Activated CD4-positive, alpha-beta T cell treated with anti-CD3 and anti-CD28 coated beads, Interleukin-2, amount 50 U/mL, for 16 hours (primary cell): ENCODE measurements around the gene ADAMTS17.

Experiments used
- DNase-seq: peaks from one replicate; pipeline ENCODE4 v3.0.0-alpha.2; 2020

Gene ADAMTS17

GRCh38 chr15:100245855-100246254 is 95.9 kb downstream of the ADAMTS17 start:
- DNase-seq = no peak

GRCh38 chr15:100245487-100245820 is 96.3 kb downstream of the ADAMTS17 start:
- DNase-seq = no peak

- no peak for DNase-seq
Measured at GRCh38 chr15:100244796-100245486, 96.8 kb downstream of the ADAMTS17 start.

- DNase-seq = no peak
Measured at GRCh38 chr15:100242989-100243388, 98.8 kb downstream of the ADAMTS17 start.

GRCh38 chr15:100241572-100242482 is 99.9 kb downstream of the ADAMTS17 start:
- DNase-seq = peak; percentile 18

DNA sequence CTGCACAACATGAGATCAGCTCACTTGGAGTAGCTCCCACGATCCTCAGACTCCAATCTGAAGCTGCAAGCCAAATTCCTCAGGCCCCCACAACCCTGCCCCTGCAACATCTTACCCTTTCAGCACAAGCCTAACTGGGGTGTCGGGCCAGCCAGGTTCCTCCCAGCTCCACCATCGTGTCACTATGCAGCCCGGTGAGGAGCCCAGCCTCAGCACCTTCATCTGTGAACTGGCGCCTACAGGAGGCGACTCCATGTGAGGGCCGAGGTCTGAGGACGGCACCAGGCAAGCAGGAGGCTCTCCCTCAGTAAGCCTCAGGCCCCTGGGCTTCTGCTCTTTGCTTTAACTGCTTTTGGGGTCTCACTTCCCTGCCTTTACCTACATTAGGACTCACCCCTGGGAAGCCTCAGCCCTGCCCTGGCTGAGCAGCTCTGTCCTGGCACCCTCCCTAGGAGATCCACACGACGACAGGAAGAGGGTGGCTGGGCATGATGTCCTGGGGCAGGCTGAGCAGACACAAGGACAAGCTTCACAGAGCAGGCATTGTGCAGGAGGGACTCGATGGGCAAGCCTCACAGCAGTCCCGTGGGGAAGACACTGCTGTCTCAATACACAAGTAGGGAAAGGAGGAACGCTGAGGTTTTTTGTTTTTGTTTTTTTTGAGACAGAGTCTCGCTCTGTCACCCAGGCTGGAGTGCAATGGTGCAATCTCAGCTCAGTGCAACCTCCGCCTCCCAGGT is 104.6 kb downstream of the ADAMTS17 start:
- DNase-seq = no peak

DNA sequence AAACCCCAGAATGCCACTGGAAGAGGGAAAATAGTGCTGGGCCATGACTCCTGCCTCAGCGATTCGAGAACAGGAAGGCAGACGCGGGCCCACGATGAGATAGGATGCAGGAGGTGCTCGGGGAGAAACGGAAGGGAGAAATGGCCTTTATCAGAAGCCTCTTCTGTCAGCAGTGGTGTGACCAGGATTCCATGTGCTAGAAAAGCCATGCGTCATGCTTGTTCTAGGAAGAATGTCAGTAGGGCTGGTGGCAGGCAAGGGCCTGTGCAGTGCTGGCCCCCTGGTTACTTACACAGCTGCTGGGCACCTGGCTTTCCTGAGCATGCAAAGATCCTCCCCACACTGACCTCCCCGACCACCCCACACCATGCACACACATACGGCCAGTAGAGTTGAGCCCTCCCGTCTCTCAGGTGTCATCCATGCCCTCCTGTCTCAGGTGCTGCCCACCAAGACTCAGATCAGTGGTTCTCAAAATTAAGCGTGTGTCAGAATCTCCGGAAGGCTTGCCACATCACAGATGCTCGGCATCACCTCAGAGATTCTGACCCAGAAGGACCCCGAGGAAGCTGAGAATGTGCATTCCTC is 106.7 kb downstream of the ADAMTS17 start:
- DNase-seq = no peak

DNA sequence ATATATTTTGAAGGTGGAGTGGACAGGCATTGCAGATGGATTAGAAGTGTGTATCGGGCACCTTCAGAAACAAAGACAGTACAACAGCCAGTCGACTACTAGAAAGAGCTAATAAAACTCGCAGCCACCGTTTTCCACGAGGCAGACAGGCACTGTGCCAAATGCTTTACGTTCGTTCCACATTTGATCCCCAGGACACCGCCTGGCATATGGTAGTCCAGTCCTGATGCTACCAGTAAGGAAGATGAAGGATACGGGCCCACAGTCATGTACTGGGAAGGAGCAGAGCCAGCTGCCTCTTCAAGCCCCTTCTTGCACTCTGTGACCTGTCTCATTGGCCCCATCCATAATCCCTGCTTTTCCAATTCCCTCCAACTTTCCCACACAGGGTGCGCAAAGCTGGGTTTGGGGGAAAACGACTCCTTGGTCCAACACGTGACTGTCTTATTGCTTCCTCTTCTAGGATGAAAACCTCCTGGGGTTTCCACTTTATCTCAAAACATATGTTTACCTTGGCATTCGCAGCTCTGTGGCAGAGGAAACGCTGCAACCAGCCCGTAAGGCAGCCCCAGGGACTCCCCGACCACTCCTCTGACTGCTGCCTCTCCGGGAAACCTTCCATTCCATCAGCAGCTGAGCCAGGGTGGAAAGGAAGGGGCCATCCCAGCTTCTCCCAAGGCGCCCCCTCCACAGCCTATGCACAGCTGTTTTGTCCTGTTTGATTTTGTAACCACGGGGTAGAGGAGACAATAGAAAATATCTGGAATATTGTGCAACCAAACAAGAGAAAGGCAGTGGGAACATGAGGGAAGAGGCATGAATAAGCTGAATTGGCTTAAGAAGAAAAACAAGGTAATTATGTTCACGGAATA is 107.4 kb downstream of the ADAMTS17 start:
- DNase-seq = no peak

DNA sequence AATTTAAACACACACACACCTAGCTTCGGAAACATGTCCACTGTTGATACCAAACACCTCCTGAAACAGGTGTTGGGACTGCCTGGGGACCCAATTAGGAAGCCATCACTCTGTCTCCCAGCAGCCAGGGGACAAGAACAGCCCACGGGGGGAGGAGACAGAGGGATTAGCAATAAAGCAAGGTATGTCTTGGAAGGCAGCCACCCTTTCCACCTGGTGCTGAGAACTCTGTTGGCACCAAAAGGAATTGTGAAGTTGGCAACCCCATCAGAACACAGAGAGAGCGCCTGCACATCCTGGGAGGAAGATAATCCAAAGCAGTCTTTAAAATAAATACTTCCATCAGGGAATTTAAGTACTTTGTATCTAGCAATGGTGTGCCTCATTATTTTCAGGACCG is 111.0 kb downstream of the ADAMTS17 start:
- DNase-seq = no peak

DNA sequence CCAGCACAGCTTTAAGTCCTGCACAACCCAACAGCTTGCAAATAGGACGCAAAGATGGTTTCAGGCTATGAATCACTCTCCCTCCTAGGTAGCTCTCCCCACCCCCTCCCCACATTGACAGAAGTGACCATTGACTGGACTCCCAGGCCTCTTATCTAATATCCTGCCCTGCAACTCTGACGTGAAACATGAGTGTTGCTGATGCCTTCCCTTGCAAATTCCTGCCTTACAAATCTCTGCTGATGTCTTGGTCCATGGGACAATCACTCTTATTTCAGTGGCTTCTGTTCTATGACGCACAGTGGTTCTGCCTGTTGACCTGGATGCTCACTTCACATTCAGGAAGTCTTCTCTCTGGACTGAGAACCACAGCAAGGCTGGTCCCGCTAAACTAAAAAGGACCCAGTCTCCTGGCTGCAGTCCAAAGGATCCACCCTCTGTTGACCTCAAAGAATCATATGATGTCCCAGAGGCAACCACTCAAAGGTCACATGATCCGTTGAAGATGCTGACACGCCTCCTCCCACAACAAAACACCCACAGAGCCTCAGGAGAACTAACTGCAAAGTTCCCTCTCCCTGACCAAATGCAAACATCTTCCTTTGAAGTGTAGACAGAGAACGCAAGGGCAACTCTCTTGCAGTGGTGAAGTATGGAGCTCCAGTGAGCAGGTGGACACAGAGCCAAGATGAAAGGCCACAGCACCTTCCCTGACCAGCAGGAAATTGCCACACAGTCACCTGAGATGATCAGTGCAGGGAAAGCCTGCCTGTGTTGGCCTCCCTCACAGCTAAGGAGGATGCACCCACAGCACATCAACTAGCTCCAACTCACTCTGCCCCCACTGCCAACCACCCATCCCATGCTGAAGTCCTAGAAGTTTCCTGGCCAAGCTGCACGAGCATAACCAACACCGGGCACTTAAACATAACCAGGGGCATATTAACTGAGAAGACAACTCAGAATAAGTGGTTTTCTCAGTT is 112.3 kb downstream of the ADAMTS17 start:
- no peak for DNase-seq

GRCh38 chr15:100227781-100228180 is 114.0 kb downstream of the ADAMTS17 start:
- DNase-seq = no peak

DNA sequence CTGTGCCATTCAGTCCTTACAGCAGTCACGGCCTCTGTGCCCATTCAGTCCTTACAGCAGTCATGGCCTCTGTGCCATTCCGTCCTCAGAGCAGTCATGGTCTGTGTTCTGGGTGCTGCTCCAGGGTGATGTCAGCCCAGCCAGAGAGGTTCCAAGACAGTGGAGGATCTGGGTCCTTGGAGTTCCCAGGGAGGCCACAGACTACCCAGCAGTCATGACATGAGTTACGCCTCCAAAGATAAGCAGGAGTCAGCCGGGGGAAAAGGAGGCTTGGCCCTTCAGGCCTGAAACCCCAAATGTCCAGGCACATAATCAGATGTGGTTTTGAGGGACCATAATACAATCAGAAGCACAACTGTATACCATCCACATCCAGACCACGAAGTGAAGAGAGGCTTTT is 115.7 kb downstream of the ADAMTS17 start:
- no peak for DNase-seq

- DNase-seq = no peak
Measured at GRCh38 chr15:100224206-100225185, 117.3 kb downstream of the ADAMTS17 start.

GRCh38 chr15:100222349-100222715 is 119.4 kb downstream of the ADAMTS17 start:
- DNase-seq = no peak

GRCh38 chr15:100221471-100222348 is 120.1 kb downstream of the ADAMTS17 start:
- no peak for DNase-seq

GRCh38 chr15:100220058-100220768 is 121.6 kb downstream of the ADAMTS17 start:
- no peak for DNase-seq

DNA sequence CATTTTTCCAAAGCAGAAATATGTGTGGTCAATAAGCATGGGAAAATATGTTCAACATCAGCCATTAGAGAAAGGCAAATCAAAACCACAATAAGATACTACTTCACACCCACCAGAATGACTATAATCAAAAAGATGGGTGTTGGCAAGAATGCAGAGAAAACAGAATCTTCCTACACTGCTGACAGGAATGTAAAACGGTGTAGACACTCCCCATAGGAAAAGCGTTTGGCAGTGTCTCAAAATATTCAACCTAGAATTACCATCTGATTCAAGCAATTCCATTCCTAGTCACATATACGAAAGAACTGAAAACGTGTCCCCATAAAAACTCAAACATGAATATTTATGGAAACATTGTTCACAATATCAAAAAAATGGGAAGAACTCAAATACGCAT is 123.3 kb downstream of the ADAMTS17 start:
- no peak for DNase-seq

GRCh38 chr15:100216182-100216581 is 125.6 kb downstream of the ADAMTS17 start:
- DNase-seq = no peak
